Hippocampal formation (tissue), 2 donors: ENCODE data around the gene LPAR2.
A peak's percentile ranks its signal among the peaks of the same experiment; 100 is the strongest.

Experiments used
- DNase-seq, 2 donors: peaks; one replicate each; lab custom pipeline; 2025; lab: John Stamatoyannopoulos, UW

Gene LPAR2

DNA sequence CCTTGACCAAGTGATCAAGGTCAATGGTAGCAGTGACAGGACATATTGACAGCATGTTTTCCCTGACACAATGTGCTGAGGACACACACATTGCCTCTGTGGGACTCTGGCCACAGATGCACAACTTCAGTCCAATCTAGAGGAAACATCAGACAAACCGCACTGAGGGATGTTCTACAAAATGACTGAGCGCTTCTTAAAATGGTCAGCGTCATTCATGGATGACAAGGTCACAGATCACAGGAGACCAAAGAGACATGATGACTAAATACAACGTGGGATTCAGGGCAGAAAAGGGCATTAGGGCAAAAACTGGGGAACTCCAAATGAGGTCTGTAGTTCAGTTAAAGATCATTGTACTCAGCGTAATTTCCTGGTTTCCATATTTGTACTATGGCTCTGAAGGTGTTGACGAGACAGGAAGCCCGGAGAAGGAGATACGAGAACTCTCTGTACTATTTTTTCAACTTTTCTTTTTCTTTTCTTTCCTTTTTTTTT, 30.2 kb downstream of the LPAR2 start:
- no peak for DNase-seq

DNA sequence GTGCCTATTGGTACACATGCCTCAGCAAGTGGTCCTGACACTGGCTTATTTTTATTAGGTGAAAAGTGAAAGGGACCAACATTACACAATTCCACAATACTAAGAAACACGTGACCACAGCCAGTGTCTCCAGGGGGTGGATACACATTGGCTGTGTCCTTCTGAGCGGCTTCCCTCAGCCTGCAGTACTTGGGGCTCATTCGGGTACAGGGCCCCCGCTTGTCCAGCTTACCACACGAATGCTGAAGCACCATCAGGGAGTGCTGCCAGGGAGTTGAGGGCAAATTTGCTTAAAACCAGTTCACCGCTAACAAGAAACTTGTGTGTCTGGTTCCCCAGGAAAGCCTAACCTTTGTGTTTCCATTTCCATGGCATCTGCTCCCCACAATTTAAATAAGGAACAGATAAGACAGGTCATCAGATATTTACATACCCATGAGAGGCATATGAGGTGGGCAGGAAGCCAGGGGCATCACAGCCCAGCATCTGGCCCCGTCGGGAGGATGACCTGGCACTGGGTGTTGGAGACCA, 32.8 kb downstream of the LPAR2 start:
- DNase-seq = no peak

DNA sequence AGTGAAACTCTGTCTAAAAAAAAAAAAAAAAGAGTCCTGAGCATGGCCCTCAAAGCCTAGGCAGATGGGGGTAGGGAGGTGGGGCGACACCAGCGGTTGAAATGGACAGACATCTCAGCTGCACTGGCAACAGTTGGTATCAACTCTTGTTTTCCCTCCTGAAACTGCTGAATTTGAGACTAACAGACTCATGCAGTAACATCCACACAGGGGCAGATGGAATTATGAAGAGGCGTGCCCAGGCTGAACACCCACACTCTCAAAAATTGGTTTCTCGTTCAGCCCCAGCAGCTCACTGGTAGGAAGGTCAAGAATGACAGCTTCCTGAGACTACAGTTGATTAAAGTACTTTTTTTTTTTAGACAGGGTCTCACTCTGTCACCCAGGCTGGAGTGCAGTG, 33.6 kb downstream of the LPAR2 start:
- DNase-seq = no peak

DNA sequence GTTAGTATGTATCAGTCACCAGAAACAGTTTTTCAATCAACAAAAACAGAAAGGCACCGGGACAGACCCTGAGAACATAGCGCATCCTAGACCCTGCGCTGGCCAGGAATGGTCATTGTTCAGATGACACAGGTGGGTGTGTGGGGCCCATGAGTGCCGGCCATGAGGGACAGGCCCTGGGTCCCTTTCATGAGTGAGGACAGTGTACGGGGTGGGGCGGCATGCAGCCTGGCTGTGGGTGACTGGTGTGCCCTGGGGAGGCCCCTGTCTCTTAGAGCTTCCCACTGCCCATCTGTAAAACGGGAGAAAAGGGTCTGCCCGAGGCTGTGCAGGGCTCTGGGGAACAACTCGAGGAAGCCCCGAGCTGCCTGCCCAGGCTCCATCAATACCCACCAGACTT, 35.3 kb downstream of the LPAR2 start:
- DNase-seq = no peak

DNA sequence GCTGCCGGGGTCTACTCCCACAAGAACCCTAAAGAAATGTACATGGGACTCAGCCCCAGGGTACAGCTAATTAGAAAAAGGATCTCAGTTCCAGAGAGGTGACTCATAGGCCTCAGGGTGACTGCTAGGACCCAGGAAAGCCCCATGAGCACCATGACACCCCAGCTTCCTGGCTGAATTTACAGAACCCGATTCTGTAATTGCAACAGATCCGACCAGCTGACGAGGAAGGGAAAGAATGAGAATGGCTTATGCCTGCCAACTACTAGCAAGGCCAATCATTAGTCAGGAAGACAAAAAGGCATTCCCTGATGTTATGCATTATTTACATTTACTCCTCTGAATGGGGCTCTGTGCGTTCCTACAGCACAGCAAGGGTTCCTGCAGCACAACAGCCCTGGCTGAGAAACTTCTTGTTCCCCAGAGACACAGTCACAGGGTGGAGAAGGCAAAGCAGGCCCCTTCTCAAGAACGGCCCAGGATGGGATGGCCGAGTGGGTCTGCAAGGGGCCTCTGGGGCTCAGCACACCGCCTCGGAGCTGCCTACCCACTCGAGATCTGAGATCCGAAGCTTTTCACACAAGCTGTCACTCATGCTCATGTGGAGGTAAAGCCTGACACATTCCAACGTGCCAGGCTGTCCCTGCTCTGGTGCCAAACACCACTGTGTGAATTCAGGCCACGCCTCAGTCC, 36.7 kb downstream of the LPAR2 start:
- DNase-seq = peak in 1 of 2 donors; percentile 4

DNA sequence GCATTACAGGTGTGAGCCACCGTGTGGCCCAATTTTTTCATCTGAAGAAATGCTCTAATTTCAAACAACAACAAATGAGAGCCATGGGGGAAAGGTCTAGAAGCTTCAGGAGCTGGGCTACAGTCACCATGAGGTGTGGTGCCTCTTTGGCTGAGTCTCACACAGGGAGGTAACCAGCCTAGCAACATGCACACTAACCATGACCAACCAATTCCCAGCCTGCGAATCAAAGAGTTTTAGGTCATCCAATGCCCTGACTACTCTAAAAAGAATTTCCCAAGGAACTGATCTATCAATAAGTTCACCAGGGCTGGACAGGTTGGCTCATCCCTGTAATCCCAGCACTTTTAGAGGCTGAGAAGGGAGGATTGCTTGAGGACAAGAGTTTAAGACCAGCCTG, 39.5 kb downstream of the LPAR2 start:
- no peak for DNase-seq

DNA sequence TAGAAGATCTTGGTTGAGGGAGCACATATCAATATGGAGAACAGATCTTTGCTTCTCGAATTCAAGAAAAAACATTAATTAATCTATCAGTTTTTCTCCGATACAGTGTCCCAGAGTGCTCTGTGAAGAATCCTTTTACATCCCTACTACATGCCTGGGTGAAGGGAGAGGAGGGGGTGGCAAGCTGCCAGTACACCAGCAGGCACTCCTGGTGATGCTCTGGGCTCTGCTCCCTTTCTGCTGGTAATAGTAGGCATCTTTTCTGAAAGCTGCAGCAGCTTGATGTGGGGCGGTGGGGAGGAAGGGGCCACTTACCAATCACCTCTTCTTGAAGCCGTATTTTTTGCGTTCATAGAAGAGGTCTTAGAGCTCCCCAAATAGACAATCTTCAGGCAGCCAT, 40.2 kb downstream of the LPAR2 start:
- DNase-seq = no peak

DNA sequence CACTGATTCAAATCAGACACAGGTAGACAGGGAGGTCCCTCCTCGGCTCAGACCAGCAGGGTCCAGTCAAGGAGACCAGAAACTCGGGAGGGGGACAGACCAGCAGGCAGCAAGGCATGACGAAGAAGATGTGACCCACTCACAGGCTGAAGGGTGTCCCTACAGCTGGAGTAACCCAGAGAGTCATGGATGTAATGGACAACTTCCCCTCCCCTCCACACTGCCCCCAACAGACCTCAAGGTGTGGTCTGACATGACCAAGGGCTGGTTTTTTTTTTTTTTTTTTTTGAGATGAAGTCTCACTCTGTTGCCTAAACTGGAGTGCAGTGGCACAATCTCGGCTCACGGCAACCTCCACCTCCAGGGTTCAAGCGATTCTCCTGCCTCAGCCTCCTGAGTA, 43.7 kb downstream of the LPAR2 start:
- no peak for DNase-seq

DNA sequence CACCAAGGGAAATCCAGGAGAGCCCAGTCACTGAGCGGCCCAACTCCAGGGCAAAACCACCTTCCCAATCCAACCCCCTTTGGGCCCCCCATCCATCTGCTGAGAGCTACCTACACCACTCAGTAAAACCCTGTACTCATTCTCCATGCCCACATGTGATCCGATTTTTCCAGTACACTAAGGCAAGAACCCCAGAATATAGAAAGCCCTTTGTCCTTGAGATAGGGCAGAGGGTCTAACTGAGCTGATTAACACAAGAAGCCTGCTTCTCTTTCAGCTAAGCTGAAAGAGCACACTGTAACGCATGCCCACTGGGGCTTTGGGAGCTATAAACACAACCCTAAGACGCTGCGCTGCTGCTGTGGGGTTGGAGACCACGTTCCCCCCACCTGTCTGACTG, 45.5 kb downstream of the LPAR2 start:
- DNase-seq = no peak

DNA sequence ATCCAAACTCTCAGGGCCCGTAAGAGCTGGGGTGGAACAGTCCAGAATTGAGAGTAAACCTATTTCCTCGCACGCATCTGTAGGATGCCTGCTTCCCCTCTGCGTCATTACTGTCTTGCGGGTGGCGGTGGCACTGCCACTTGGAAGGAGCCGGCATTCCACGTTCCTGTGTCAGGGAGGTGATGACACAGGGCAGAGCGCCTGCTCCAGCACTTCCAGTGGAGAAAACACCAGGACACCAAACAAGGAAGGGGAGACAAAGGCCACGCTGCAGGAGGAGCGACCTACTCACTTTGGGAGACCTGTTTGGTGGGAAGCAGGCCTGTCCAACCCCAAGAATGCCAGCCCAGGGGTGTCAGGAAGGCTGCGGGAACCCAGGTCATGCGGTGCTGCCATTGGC, 46.6 kb downstream of the LPAR2 start:
- no peak for DNase-seq

DNA sequence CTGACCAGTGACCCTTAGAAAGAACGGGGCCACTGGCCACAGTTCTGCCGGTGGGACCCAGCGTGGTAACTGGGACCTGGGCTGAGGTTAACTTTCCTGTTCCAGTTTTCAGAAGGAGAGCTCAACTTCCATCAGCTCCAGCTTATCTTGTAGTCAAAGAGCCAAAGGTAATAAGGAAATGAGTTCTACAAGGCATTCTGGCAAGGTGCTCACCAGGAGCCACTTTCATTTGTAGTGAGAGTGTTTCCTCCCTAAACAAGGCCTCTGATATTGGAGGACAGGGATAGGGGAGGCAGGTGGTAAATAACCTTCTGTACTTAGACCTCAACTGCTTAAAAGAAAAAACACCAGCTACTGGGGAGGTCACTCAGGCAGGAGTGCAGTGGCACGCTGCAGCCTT, 47.6 kb downstream of the LPAR2 start:
- DNase-seq = no peak

DNA sequence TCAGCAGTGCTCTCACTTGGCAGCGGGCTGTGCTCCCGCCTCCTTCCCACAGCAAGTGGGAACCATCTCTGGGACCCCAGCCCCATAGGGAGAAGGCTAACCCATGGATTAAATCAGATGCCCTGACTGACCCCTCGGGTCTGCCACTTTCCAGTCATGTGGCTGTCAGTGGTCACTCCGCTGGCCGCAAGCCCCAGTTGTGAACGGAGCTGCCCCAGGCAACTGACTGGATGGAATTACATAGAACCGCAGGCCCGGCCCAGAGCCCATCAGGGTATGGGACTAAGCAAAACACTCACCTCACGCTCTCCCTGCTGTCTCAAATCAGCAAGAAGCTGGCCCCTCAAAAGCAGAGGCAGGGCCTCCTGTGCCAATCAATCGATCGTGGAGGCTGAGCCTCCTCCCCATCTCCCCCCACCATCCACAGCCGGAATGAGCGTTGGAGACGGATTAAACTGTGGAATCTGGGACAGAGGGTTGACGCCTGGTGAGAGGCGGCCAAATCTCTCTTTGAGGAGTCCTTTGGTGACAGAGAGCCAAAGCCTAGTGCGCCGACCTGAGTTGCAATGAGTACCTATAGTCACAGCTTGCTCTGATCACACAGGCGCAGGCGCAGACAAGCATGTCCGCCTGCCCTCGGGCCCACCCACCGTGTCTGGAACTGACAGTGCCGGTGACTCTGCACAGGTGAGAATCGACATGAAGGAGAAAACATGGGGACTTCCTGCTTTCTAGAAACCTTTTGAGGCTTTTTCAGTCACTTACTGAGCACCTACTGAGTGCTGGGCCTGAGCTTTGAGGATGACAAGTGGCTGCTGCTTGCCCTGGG, 48.3 kb downstream of the LPAR2 start:
- no peak for DNase-seq

DNA sequence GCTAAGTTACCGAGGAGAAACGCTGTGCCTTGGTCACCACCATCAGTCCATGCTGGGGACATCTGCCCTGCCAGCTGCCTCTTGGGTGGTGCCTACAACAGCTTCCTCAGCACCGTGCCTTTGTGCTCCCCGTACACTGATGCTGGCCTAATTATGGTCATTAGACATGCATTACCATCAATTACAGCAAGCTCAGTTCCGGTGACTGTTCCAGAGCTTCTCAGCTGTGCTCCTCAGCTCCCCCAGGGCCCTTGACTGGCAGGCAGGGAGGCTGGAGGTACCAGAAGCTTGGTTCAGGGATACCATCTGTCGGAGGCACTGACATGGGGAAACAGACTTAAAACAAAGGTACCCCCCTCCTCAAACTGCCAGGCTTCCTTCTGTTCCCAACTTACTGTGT, 49.8 kb downstream of the LPAR2 start:
- no peak for DNase-seq

DNA sequence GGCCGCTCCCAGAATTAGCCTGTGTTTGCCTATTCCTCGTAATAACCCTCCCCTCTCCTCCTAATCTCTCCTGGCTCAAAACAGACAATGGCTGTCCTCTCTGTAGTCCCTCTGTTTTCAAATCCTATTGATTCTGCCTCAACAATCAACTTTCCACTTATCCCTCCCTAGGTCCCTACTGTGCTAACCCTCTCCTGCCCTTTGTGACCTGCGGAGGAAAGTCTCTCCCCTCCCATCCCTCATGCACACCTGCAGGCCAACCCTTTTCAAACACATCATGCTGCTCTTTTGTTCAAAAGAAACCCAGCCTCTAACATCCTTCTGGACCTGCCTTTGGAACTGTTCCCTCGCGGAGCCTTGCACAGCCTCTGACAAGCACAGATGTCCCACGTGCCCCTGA, 52.6 kb downstream of the LPAR2 start:
- no peak for DNase-seq
